Brain microvascular endothelial cell (primary cell): ENCODE results near the gene TXNRD2.
A peak's percentile ranks its signal among the peaks of the same experiment; 100 is the strongest.

Experiments used
- DNase-seq: peaks from one replicate; pipeline ENCODE4 v3.0.0-alpha.2; 2020
- H3K27ac ChIP-seq: fragments of 250-450 bp; sonication (Bioruptor Pico); 2 replicates; pipeline ENCODE4 v1.5.1; 2020; ENCODE audit warnings: mild to moderate bottlenecking, moderate library complexity
- H3K27me3 ChIP-seq: fragments of 250-450 bp; sonication (Bioruptor Pico); replicated peaks from 2 replicates; pipeline ENCODE4 v1.5.1; 2020; ENCODE audit warnings: mild to moderate bottlenecking
- H3K36me3 ChIP-seq: fragments of 250-450 bp; sonication (Bioruptor Pico); replicated peaks from 2 replicates; pipeline ENCODE4 v1.5.1; 2020; ENCODE audit warnings: mild to moderate bottlenecking
- H3K4me3 ChIP-seq: 2 replicates; pipeline ENCODE4 v1.5.1; 2011; ENCODE audit warnings: low read depth, mild to moderate bottlenecking, control low read depth, low read length, moderate library complexity
- CTCF ChIP-seq: IDR thresholded peaks from 2 replicates; pipeline ENCODE4 v1.5.1; 2011; ENCODE audit warnings: low read depth, mild to moderate bottlenecking, moderate library complexity, low read length, control low read depth, inconsistent platforms; ENCODE audit errors: missing control alignments
- in situ Hi-C: cut with HindIII; loops from 2 replicates; pipeline ENCODE4 v1.10.0; 2017; ENCODE audit warnings: low sequenced_read_pairs, low pct_ligation_motif_present

The TXNRD2 gene

GRCh38 chr22:19957445-19957844 is 15.8 kb upstream of the TXNRD2 start:
- H3K27ac ChIP-seq: no peak overlapping the region
- no peak for DNase-seq
- peak; percentile 9 for TF ChIP-seq CTCF
- H3K4me3 ChIP-seq: no peak overlapping the region
- H3K27me3 ChIP-seq: no peaks in the 10 kb centered on the region
- in situ Hi-C loops: no loop called here
- peaks cover 3% of the 10 kb centered on the region for H3K36me3 ChIP-seq

- Histone ChIP-seq H3K27ac (no peak overlapping the region), H3K4me3 (no peak overlapping the region)
- in situ Hi-C loops: no loop called here
Observed at GRCh38 chr22:19955241-19956128, 13.9 kb upstream of the TXNRD2 start.

GRCh38 chr22:19951346-19951745 is 9.7 kb upstream of the TXNRD2 start:
- no peak overlapping the region for H3K27ac ChIP-seq
- H3K4me3 ChIP-seq: no peak overlapping the region
- in situ Hi-C loops: no loop called here
- TF ChIP-seq CTCF: no peak
- DNase-seq: no peak
- peaks cover 12% of the 10 kb centered on the region for H3K36me3 ChIP-seq
- no peaks in the 10 kb centered on the region for H3K27me3 ChIP-seq

More at GRCh38 chr22:19955241-19956128, 13.9 kb upstream of the TXNRD2 start:
- Histone ChIP-seq H3K27me3 (no peaks in the 10 kb centered on the region), H3K36me3 (peaks cover 12% of the 10 kb centered on the region)
- DNase-seq: no peak
- no peak for TF ChIP-seq CTCF

GRCh38 chr22:19948057-19948760 is 6.6 kb upstream of the TXNRD2 start:
- DNase-seq: no peak
- Histone ChIP-seq H3K27ac (peak overlapping the region; percentile 78), H3K4me3 (no peak overlapping the region), H3K36me3 (peaks cover 8% of the 10 kb centered on the region), H3K27me3 (no peaks in the 10 kb centered on the region)
- TF ChIP-seq CTCF: no peak
- in situ Hi-C loops: no loop called here

GRCh38 chr22:19943082-19944026 is 1.7 kb upstream of the TXNRD2 start:
- H3K27ac ChIP-seq: peak overlapping the region; percentile 97
- TF ChIP-seq CTCF: peak; percentile 47
- H3K27me3 ChIP-seq: no peaks in the 10 kb centered on the region
- DNase-seq: peak; percentile 87
- no peaks in the 10 kb centered on the region for H3K36me3 ChIP-seq
- in situ Hi-C loops: no loop called here
- peak overlapping the region; percentile 79 for H3K4me3 ChIP-seq
